ENCODE results near the gene PTK7.
"Not testable (repeated sequence)": the region's sequence is repeated elsewhere in the genome, so short reads cannot be mapped to it uniquely, and the experiment has no call there.

The PTK7 gene

GRCh38 chr6:43077981-43078511 is 1.9 kb downstream of the PTK7 start:
- peaks cover 11% of the 10 kb centered on the region for H4K20me1 ChIP-seq (ENCODE audit: insufficient read depth, low read length, poor library complexity, severe bottlenecking)
- H3K9me3 ChIP-seq (ENCODE audit: insufficient read depth, low read depth, low read length) = no peaks in the 10 kb centered on the region
- H3K4me3 ChIP-seq (ENCODE audit: low read length, poor library complexity, severe bottlenecking) = peak overlapping the region; percentile 97
- H3K9ac ChIP-seq (ENCODE audit: low read depth, low read length, poor library complexity, severe bottlenecking) = peak overlapping the region; percentile 96
- no peaks in the 10 kb centered on the region for H3F3A ChIP-seq (ENCODE audit: low read depth)
- H3K79me2 ChIP-seq (ENCODE audit: insufficient read depth, low read length) = peaks cover 58% of the 10 kb centered on the region
- no peak overlapping the region for H2AFZ ChIP-seq (ENCODE audit: low read length)
- H3K9me2 ChIP-seq (replicated peaks; ENCODE audit: low read depth, low read length) = no peaks in the 10 kb centered on the region
- H3K4me2 ChIP-seq (ENCODE audit: low read depth, low read length, poor library complexity, severe bottlenecking) = peak overlapping the region; percentile 91
- no peak for TF ChIP-seq EZH2phosphoT487 (IDR thresholded peaks at IDR 0.05; ENCODE audit: borderline replicate concordance)
- TF ChIP-seq, protein P1, sequence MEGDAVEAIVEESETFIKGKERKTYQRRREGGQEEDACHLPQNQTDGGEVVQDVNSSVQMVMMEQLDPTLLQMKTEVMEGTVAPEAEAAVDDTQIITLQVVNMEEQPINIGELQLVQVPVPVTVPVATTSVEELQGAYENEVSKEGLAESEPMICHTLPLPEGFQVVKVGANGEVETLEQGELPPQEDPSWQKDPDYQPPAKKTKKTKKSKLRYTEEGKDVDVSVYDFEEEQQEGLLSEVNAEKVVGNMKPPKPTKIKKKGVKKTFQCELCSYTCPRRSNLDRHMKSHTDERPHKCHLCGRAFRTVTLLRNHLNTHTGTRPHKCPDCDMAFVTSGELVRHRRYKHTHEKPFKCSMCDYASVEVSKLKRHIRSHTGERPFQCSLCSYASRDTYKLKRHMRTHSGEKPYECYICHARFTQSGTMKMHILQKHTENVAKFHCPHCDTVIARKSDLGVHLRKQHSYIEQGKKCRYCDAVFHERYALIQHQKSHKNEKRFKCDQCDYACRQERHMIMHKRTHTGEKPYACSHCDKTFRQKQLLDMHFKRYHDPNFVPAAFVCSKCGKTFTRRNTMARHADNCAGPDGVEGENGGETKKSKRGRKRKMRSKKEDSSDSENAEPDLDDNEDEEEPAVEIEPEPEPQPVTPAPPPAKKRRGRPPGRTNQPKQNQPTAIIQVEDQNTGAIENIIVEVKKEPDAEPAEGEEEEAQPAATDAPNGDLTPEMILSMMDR (conservative IDR thresholded peaks at IDR 0.05; ENCODE audit: low read length) = no peak
- H3K27me3 ChIP-seq (ENCODE audit: insufficient read depth, low read length, poor library complexity, severe bottlenecking) = no peaks in the 10 kb centered on the region
- H3K36me3 ChIP-seq (ENCODE audit: insufficient read depth, low read length) = no peaks in the 10 kb centered on the region
- peaks cover 42% of the 10 kb centered on the region for H3K4me1 ChIP-seq (ENCODE audit: insufficient read depth, low read length, poor library complexity, severe bottlenecking)

DNA sequence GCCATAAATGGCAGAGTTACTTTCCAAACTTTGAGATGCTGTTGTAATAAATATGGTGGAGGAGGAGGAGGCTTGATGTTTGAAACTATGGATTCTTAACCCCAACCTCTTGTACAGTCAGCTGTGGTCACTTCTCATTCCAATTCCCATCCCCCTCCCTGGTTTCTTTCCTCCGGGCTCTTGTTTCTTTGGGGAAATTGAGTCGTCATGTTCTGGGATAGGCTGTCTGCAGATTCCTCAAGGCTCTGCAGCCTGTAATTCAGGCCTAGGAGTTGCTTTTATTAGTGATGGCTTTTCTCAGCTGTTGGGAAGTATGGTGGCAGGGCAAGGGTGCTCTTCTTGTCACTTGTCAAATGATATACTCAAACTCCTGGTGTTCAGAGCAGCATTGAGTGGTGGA is 2.6 kb downstream of the PTK7 start:
- no peaks in the 10 kb centered on the region for H3K9me2 ChIP-seq (replicated peaks; ENCODE audit: low read depth, low read length)
- peaks cover 48% of the 10 kb centered on the region for H3K4me1 ChIP-seq (ENCODE audit: insufficient read depth, low read length, poor library complexity, severe bottlenecking)
- H3K27me3 ChIP-seq (ENCODE audit: insufficient read depth, low read length, poor library complexity, severe bottlenecking) = no peaks in the 10 kb centered on the region
- TF ChIP-seq, protein P1 (conservative IDR thresholded peaks at IDR 0.05; ENCODE audit: low read length) = no peak
- no peak for TF ChIP-seq EZH2phosphoT487 (IDR thresholded peaks at IDR 0.05; ENCODE audit: borderline replicate concordance)
- H3K4me3 ChIP-seq (ENCODE audit: low read length, poor library complexity, severe bottlenecking) = peak overlapping the region; percentile 97
- no peaks in the 10 kb centered on the region for H3F3A ChIP-seq (ENCODE audit: low read depth)
- peaks cover 11% of the 10 kb centered on the region for H4K20me1 ChIP-seq (ENCODE audit: insufficient read depth, low read length, poor library complexity, severe bottlenecking)
- no peak overlapping the region for H3K9ac ChIP-seq (ENCODE audit: low read depth, low read length, poor library complexity, severe bottlenecking)
- no peaks in the 10 kb centered on the region for H3K36me3 ChIP-seq (ENCODE audit: insufficient read depth, low read length)
- H2AFZ ChIP-seq (ENCODE audit: low read length) = no peak overlapping the region
- H3K4me2 ChIP-seq (ENCODE audit: low read depth, low read length, poor library complexity, severe bottlenecking) = peak overlapping the region; percentile 91
- H3K9me3 ChIP-seq (ENCODE audit: insufficient read depth, low read depth, low read length) = no peaks in the 10 kb centered on the region
- H3K79me2 ChIP-seq (ENCODE audit: insufficient read depth, low read length) = peaks cover 64% of the 10 kb centered on the region

DNA sequence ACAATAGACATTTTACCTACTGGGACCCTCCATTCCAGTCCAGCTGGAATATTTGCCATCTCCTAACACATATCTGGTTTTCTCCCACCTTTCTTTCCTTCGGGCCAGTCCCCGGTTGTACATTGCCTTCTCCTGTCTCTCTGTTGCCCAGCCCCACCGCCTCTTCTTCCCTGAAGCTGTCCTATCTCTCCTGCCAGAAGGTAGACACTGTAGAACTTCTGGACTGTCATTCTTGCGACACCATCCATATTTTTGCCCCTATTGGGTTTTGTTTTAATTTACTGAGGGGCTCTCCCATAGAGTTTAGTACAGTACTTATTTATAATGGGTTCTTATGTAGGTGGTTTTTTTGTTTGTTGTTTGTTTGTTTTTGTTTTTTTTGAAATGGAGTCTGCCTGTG is 4.9 kb downstream of the PTK7 start:
- no peaks in the 10 kb centered on the region for H3F3A ChIP-seq (ENCODE audit: low read depth)
- H3K9me3 ChIP-seq (ENCODE audit: insufficient read depth, low read depth, low read length) = no peaks in the 10 kb centered on the region
- H3K27me3 ChIP-seq (ENCODE audit: insufficient read depth, low read length, poor library complexity, severe bottlenecking) = no peaks in the 10 kb centered on the region
- peaks cover 83% of the 10 kb centered on the region for H3K79me2 ChIP-seq (ENCODE audit: insufficient read depth, low read length)
- peaks cover 42% of the 10 kb centered on the region for H3K4me1 ChIP-seq (ENCODE audit: insufficient read depth, low read length, poor library complexity, severe bottlenecking)
- TF ChIP-seq EZH2phosphoT487 (IDR thresholded peaks at IDR 0.05; ENCODE audit: borderline replicate concordance) = no peak
- TF ChIP-seq, protein P1 (conservative IDR thresholded peaks at IDR 0.05; ENCODE audit: low read length) = no peak
- H3K36me3 ChIP-seq (ENCODE audit: insufficient read depth, low read length) = no peaks in the 10 kb centered on the region
- no peak overlapping the region for H3K4me3 ChIP-seq (ENCODE audit: low read length, poor library complexity, severe bottlenecking)
- H3K4me2 ChIP-seq (ENCODE audit: low read depth, low read length, poor library complexity, severe bottlenecking) = no peak overlapping the region
- H4K20me1 ChIP-seq (ENCODE audit: insufficient read depth, low read length, poor library complexity, severe bottlenecking) = peaks cover 11% of the 10 kb centered on the region
- no peak overlapping the region for H2AFZ ChIP-seq (ENCODE audit: low read length)
- H3K9me2 ChIP-seq (replicated peaks; ENCODE audit: low read depth, low read length) = no peaks in the 10 kb centered on the region
- no peak overlapping the region for H3K9ac ChIP-seq (ENCODE audit: low read depth, low read length, poor library complexity, severe bottlenecking)

DNA sequence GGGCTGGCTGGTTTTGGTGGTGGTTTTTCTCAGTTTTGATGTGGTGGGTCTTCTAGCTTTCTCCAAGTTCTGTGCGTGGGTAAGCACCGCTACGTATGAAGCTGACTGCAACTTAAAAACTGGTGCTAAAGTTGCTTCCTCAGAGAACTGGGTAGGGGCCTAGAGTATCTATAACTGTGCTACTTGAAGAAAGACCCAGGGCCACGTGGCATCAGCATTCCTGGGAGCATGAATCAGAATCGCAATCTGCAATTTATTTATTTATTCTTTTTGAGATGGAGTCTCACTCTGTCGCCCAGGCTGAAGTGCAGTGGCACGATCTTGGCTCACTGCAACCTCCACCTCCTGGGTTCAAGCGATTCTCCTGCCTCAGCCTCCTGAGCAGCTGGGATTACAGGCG is 5.8 kb downstream of the PTK7 start:
- H3K4me2 ChIP-seq (ENCODE audit: low read depth, low read length, poor library complexity, severe bottlenecking); H3K36me3 ChIP-seq (ENCODE audit: insufficient read depth, low read length); H3K27me3 ChIP-seq (ENCODE audit: insufficient read depth, low read length, poor library complexity, severe bottlenecking); H3F3A ChIP-seq (ENCODE audit: low read depth); H3K9me3 ChIP-seq (ENCODE audit: insufficient read depth, low read depth, low read length); H3K9ac ChIP-seq (ENCODE audit: low read depth, low read length, poor library complexity, severe bottlenecking); H3K4me3 ChIP-seq (ENCODE audit: low read length, poor library complexity, severe bottlenecking); H2AFZ ChIP-seq (ENCODE audit: low read length); H3K9me2 ChIP-seq (replicated peaks; ENCODE audit: low read depth, low read length): not testable (repeated sequence)
- peaks cover 11% of the 10 kb centered on the region for H4K20me1 ChIP-seq (ENCODE audit: insufficient read depth, low read length, poor library complexity, severe bottlenecking)
- peaks cover 85% of the 10 kb centered on the region for H3K79me2 ChIP-seq (ENCODE audit: insufficient read depth, low read length)
- H3K4me1 ChIP-seq (ENCODE audit: insufficient read depth, low read length, poor library complexity, severe bottlenecking) = peaks cover 49% of the 10 kb centered on the region
